CD4-positive, alpha-beta T cell treated with Interferon alpha-2 for 1 hour (primary cell): ENCODE measurements around the gene GATA6.
"Not testable (repeated sequence)": the region's sequence is repeated elsewhere in the genome, so short reads cannot be mapped to it uniquely, and the experiment has no call there.

Source experiments
- DNase-seq, 2 donors: peaks; one replicate each; pipeline ENCODE4 v3.0.0-alpha.2; 2020 to 2022

Gene GATA6

GRCh38 chr18:22210311-22210754 lies 40.9 kb downstream of the GATA6 start:
- no peak for DNase-seq

- DNase-seq = no peak
Measured at GRCh38 chr18:22211657-22212056, 42.3 kb downstream of the GATA6 start.

GRCh38 chr18:22213333-22213973 lies 44.1 kb downstream of the GATA6 start:
- no peak for DNase-seq

GRCh38 chr18:22214731-22215528 lies 45.5 kb downstream of the GATA6 start:
- DNase-seq = no peak

GRCh38 chr18:22218835-22219234 lies 49.4 kb downstream of the GATA6 start:
- no peak for DNase-seq

GRCh38 chr18:22219568-22220355 lies 50.4 kb downstream of the GATA6 start:
- no peak for DNase-seq

GRCh38 chr18:22220585-22220984 lies 51.2 kb downstream of the GATA6 start:
- not testable (repeated sequence) for DNase-seq

- peak in 1 of 2 donors; percentile 23 for DNase-seq
Measured at GRCh38 chr18:22221350-22221749, 52.0 kb downstream of the GATA6 start.

GRCh38 chr18:22223254-22223964 lies 54.0 kb downstream of the GATA6 start:
- DNase-seq = no peak

GRCh38 chr18:22223965-22224322 lies 54.6 kb downstream of the GATA6 start:
- no peak for DNase-seq

- DNase-seq = no peak
Measured at GRCh38 chr18:22224339-22224738, 55.0 kb downstream of the GATA6 start.

- DNase-seq = no peak
Measured at GRCh38 chr18:22226801-22227200, 57.4 kb downstream of the GATA6 start.

GRCh38 chr18:22228976-22229375 lies 59.6 kb downstream of the GATA6 start:
- no peak for DNase-seq

GRCh38 chr18:22229456-22230124 lies 60.2 kb downstream of the GATA6 start:
- no peak for DNase-seq

GRCh38 chr18:22230471-22230945 lies 61.1 kb downstream of the GATA6 start:
- no peak for DNase-seq

- no peak for DNase-seq
Measured at GRCh38 chr18:22233266-22233665, 63.9 kb downstream of the GATA6 start.

- peak; percentile 29 to 48 for DNase-seq
Measured at GRCh38 chr18:22238036-22238435, 68.6 kb downstream of the GATA6 start.

GRCh38 chr18:22238681-22239080 lies 69.3 kb downstream of the GATA6 start:
- DNase-seq = no peak

- DNase-seq = no peak
Measured at GRCh38 chr18:22241921-22242361, 72.6 kb downstream of the GATA6 start.

- no peak for DNase-seq
Measured at GRCh38 chr18:22243513-22243912, 74.1 kb downstream of the GATA6 start.

GRCh38 chr18:22250026-22250425 lies 80.6 kb downstream of the GATA6 start:
- DNase-seq = no peak

GRCh38 chr18:22250591-22250996 lies 81.2 kb downstream of the GATA6 start:
- no peak for DNase-seq
